ENCODE measurements around the gene CDRT4.
"Not testable (repeated sequence)": the region's sequence is repeated elsewhere in the genome, so short reads cannot be mapped to it uniquely, and the experiment has no call there.

CDRT4 gene

DNA sequence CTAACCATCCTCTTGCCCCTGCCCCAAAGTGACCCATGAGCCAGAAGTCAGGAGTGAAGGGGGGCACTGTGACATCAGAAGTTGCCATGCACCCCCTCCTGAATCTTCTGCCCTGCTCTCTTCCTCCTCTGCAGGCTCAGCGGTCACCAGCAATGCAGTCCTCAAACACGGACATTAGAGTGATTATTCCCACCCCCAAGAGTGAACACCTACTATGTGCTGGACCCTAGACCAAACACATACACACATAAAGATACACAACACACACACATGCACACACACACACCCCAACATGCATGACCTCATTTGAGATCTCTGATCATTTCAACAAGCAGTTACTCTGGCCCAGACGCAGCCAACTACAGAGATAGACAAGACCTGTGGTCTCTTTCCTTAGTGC lies at the start of gene CDRT4:
Gene CDRT4, minus strand, starts transcription at position 30 of the 400 bp plus-strand sequence. CDS start 27,383 bp downstream, outside the sequence.
- no peak for DNase-seq (ENCODE audit: low read depth)

DNA sequence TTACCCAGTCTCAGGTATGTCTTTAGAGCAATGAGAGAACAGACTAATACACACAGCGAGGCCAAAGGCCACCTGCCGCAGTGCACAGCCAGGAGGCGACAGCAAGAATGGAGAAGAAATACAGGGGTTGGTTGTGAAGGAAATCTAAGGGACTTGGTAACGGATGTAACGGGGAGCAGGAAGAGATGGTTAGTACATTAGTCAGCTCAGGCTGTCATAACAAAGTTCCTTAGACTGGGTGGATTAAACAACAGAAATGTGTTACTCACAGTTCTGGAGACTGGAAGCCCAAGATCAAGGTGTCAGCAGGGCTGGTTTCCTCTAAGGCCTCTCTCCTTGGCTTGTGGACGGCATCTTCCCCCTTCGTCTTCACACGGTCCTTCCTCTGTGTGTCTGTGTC lies 48.7 kb upstream of the CDRT4 start:
- peak; percentile 91 for DNase-seq (ENCODE audit: low read depth)

DNA sequence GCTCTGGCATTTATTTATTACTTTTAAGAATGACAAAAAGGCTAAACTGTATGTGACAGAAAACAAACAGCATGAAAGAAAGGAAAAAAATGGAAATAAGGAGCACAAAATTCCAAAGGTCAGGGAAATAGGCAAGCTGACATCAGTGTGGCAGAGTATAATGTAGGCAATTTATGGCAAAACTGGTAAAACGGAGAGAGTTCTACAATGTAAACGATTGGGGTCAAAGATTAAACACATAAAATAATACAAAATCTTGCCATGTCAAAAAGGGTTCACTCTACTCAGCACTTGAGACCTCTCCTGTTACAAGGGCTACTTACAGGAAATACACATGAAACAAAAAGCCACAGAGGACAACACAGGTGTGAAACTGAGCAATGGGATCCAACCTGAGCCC lies 47.0 kb upstream of the CDRT4 start:
- no peak for DNase-seq (ENCODE audit: low read depth)

DNA sequence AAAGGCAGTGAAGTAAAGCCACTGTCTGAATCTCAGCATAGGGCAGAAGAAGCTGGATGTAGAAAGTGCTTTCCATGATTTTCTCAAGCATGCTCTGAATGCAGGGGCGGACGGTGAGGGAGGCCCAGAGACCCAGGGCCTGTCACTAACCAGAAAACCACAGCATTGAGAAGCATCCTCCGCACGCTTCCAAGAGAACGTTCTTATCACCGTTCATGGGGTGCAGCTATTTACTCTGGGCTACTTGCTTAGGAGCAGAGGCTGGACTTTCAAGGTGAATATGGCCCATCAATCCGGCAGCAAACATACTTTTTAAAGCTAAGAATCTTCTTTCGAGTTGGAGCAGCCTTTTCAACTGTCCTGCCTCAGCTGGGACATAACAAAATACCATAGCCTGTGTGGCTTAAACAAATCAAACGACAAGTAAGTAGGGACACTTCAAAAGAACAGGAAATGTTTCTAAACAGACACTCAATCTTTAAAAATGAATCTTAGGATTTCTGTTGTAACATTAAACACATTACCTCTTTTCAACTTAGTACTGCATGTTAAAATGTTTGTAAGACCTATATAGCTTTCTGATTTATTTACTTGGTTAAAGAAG lies 46.5 kb upstream of the CDRT4 start:
- no peak for DNase-seq (ENCODE audit: low read depth)

- no peak for DNase-seq (ENCODE audit: low read depth)
Observed at GRCh38 chr17:15513058-15513791, 45.8 kb upstream of the CDRT4 start.

GRCh38 chr17:15512071-15512709 lies 44.8 kb upstream of the CDRT4 start:
- DNase-seq (ENCODE audit: low read depth): no peak

GRCh38 chr17:15511142-15511541 lies 43.7 kb upstream of the CDRT4 start:
- DNase-seq (ENCODE audit: low read depth): no peak

- peak; percentile 83 for DNase-seq (ENCODE audit: low read depth)
Observed at GRCh38 chr17:15510361-15510760, 42.9 kb upstream of the CDRT4 start.

GRCh38 chr17:15509095-15509494 lies 41.7 kb upstream of the CDRT4 start:
- DNase-seq (ENCODE audit: low read depth): no peak

GRCh38 chr17:15508466-15508865 lies 41.0 kb upstream of the CDRT4 start:
- DNase-seq (ENCODE audit: low read depth): no peak

- DNase-seq (ENCODE audit: low read depth): no peak
Observed at GRCh38 chr17:15507896-15508295, 40.5 kb upstream of the CDRT4 start.

- DNase-seq (ENCODE audit: low read depth): no peak
Observed at GRCh38 chr17:15507001-15507400, 39.6 kb upstream of the CDRT4 start.

GRCh38 chr17:15505708-15506107 lies 38.3 kb upstream of the CDRT4 start:
- DNase-seq (ENCODE audit: low read depth): not testable (repeated sequence)

- DNase-seq (ENCODE audit: low read depth): no peak
Observed at GRCh38 chr17:15503731-15504130, 36.3 kb upstream of the CDRT4 start.

- peak; percentile 83 for DNase-seq (ENCODE audit: low read depth)
Observed at GRCh38 chr17:15502369-15503112, 35.1 kb upstream of the CDRT4 start.

- DNase-seq (ENCODE audit: low read depth): no peak
Observed at GRCh38 chr17:15501793-15502192, 34.4 kb upstream of the CDRT4 start.

DNA sequence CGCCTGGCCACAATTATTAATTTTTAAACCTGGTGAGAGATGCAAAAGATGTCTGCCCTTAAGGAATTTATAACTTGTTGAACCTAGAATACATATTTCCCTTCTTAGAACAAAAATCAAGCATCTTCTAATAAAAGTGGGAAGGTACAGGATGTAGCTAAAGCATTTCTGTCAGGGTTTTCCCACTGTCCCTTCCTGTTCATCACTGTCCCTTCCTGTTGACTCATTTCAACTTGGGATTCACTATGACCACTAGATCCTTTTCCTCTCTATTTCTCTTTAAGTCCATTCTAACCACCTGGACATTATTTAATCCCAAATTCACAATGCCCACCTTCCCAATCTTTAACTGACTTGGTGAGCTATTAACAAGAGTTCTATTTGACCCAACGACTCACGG lies 33.9 kb upstream of the CDRT4 start:
- peak; percentile 58 for DNase-seq (ENCODE audit: low read depth)

- peak; percentile 46 for DNase-seq (ENCODE audit: low read depth)
Observed at GRCh38 chr17:15498107-15498506, 30.7 kb upstream of the CDRT4 start.

DNA sequence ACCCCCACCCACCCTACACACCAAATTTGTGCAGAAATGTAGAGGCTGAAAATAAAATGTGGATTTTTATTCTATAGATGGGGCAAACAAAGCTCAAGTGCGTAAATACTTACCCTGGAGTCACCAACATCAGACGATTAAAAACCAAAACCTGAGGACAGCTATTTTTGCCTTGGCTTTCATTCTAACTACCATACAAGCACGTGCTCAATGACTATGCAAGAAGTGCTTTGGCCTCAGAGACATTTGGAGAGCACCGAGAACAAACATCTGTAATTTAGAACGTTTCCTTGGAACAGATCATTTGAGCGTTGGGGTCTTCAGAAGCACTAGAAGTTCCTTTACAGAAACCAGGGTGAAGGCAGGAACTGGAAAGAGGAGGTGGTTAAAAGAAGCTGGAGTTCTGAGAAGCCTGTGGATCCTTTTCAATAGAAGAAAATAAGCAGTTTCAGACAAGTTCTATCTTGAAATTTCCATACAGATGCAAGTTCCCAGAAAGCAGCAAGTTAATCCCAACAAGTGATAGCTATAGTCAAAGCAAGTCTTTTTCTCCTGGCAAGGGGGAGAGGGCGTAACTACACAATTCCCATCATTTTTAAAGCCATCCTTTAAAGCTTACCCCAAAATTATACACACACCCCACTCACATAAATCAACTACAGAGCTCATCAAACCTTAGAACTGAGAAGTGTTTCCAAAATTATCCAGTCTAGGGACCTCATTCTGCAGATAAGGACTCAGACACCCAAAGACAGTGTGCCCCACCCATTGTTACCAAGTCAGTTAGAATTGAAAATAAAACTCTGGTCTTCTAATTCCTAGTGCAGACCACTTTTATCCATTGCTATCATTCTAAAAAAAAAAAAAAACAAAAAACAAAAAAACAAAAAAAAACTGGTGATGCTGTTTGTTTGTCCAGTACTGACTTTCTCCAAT lies 29.6 kb upstream of the CDRT4 start:
- DNase-seq (ENCODE audit: low read depth): no peak

GRCh38 chr17:15494821-15495220 lies 27.4 kb upstream of the CDRT4 start:
- DNase-seq (ENCODE audit: low read depth): no peak

DNA sequence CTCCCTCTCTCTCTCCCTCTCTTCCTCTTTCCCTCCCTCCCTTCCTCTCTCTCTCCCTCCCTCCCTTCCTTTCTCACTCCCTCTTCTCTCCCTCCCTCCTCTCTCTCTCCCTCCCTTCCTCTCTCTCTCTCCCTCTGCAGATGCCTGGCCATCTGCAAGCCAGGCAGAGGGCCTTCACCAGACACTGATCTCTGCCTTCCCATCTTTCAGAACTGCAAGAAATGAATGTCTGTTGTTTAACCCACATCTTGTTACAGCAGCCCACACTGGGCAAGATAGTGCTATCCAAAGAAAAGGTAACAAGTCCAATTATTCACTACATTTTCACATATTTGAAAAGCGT lies 26.2 kb upstream of the CDRT4 start:
- DNase-seq (ENCODE audit: low read depth): no peak

Measured in ELR (cell line).